ENCODE data around the gene IL4I1.

DNA sequence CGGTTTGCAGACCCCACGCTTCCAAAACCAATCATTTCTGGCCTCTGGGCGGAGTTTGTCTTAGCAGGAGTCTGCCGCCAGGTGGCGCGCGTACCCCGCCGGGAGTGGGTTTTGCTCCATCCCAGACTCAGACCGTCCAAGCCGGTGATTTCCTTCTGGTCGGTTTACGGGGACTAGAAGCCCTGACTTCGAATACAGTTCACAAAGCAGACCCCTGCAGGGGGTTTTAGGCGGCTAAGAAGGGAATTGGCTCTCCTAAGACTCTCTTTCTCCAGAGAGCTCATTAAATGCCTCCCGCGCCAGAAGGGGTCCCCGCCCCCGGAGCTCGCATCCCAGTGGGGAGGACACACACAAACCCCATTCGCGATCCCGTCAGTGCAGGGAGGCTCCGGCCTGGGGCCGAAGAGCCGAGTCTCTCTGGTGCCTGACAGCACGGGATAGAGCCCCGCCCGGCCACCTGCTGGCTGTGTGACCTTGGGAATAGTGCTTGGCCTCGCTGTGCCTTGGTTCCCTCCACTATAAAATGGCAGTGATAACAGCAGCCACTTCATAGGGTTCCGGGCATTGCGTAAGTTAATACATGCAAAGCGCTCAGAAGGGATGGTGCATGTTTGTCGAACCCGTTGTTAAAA, 41.2 kb upstream of the IL4I1 start:
- TF ChIP-seq CTCF (conservative IDR thresholded peaks at IDR 0.05; ENCODE audit: low read length) = peak; percentile 92
- no peak for TF ChIP-seq EZH2phosphoT487 (IDR thresholded peaks at IDR 0.05; ENCODE audit: borderline replicate concordance)
